Tibial nerve (tissue), 3 donors: ENCODE results near the gene SLC9A3.

Source experiments
- CTCF ChIP-seq, 5 experiments: fragments of 200-600 bp in 3 of 5; fragments of 450-650 bp in 2 of 5; sonication (generic) in 3 of 5; IDR thresholded peaks; one replicate each; pipeline ENCODE4 v1.5.1; 2016 to 2019; ENCODE audit warnings: antibody characterized with exemption in 5 of 5, mild to moderate bottlenecking in 3 of 5, moderate library complexity in 2 of 5
- POLR2A ChIP-seq, 2 donors: fragments of 450-650 bp; IDR thresholded peaks; one replicate each; pipeline ENCODE4 v1.6.1; 2017; ENCODE audit warnings: antibody characterized with exemption in 2 of 2, mild to moderate bottlenecking in 2 of 2, moderate library complexity in 2 of 2

- TF ChIP-seq CTCF (IDR thresholded peaks at IDR 0.05) (no peak), POLR2A (IDR thresholded peaks at IDR 0.05) (no peak)
These were observed 48.5 kb downstream of the SLC9A3 start for GRCh38 chr5:475704-476101.
